ENCODE results near the gene DEXI. TPM values are rescaled to one million over a fixed set of nuclear protein-coding genes. Genes with fewer than 3 reads are reported as not detected.

The DEXI gene
- total and polyA plus RNA-seq, 2 of the 13 experiments (the other 11 are each of a cell fraction or from before 2014, with no cell fraction given), result 51.5 to 70.4 TPM

- TF ChIP-seq ZNF468 (CRISPR knock-in tag; IDR thresholded peaks at IDR 0.05) (no peak), DBP (CRISPR knock-in tag; IDR thresholded peaks at IDR 0.05; ENCODE audit: not compliant biosample characterization) (peak; percentile 80), MEF2D (CRISPR knock-in tag; IDR thresholded peaks at IDR 0.05) (peak; percentile 72; the same call in 1 of the 2 replicates), ATF7 (IDR thresholded peaks at IDR 0.05) (no peak), ATF7 (CRISPR knock-in tag; IDR thresholded peaks at IDR 0.05) (0 out of 2 replicates have a peak, but pooled peaks have one; percentile 31), ZSCAN25 (CRISPR knock-in tag; IDR thresholded peaks at IDR 0.05) (peak; percentile 83; the same call in 1 of the 2 replicates), PREB (CRISPR knock-in tag; IDR thresholded peaks at IDR 0.05) (peak; percentile 89; the same call in 1 of the 2 replicates), ZNF792 (CRISPR knock-in tag; IDR thresholded peaks at IDR 0.05) (peak; percentile 97), ZNF720 (CRISPR knock-in tag; IDR thresholded peaks at IDR 0.05) (no peak), NFIB (CRISPR knock-in tag; IDR thresholded peaks at IDR 0.05; ENCODE audit: borderline replicate concordance) (no peak), U2AF2 (IDR thresholded peaks at IDR 0.05; ENCODE audit: low read depth, low read length) (no peak), NFRKB (IDR thresholded peaks at IDR 0.05) (no peak), SYNCRIP (IDR thresholded peaks at IDR 0.05; ENCODE audit: insufficient read depth, low read depth, low read length) (no peak), RERE (CRISPR knock-in tag; IDR thresholded peaks at IDR 0.05; ENCODE audit: low read depth) (peak; percentile 77; the same call in 1 of the 2 replicates), ZNF7 (CRISPR knock-in tag; IDR thresholded peaks at IDR 0.05) (peak; percentile 66; the same call in 1 of the 2 replicates), ZBTB34 (CRISPR knock-in tag; IDR thresholded peaks at IDR 0.05) (no peak), ELF3 (CRISPR knock-in tag; IDR thresholded peaks at IDR 0.05) (peak; percentile 87), ZNF589 (CRISPR knock-in tag; conservative IDR thresholded peaks at IDR 0.05) (peak; percentile 95), ZNF879 (CRISPR knock-in tag; IDR thresholded peaks at IDR 0.05) (no peak), GABPB1 (CRISPR knock-in tag; IDR thresholded peaks at IDR 0.05) (peak; percentile 45), TFAP4 (IDR thresholded peaks at IDR 0.05; ENCODE audit: borderline replicate concordance, low read depth) (no peak)
These were observed 47.0 kb downstream of the DEXI start (continued) for GRCh38 chr16:10895053-10895946.
